RWPE1 (cell line): ENCODE data around the gene KYAT1.

Experiments
- CTCF ChIA-PET: fragments of 350-600 bp; sonication (Branson Sonifier 250); formaldehyde crosslinking; extraction: SDS; loops from one replicate; lab custom pipeline; 2021; lab: Yijun Ruan, JAX
- POLR2A ChIA-PET: fragments of 400-600 bp; formaldehyde crosslinking; extraction: SDS; loops from one replicate; lab custom pipeline; 2020; ENCODE audit warnings: antibody characterized with exemption; ENCODE audit not compliant: low non-redundant PET; lab: Yijun Ruan, JAX
- DNase-seq: peaks from one replicate; pipeline ENCODE4 v3.0.0; 2012; ENCODE audit warnings: low spot score
- H3K27ac ChIP-seq: fragments of 450-650 bp; 2 replicates; pipeline ENCODE4 v1.5.1; 2017
- CTCF ChIP-seq: fragments of 450-650 bp; conservative IDR thresholded peaks from 2 replicates; pipeline ENCODE4 v1.5.1; 2017; ENCODE audit warnings: low read depth, mild to moderate bottlenecking

Gene KYAT1

GRCh38 chr9:128786681-128787601, 94.8 kb downstream of the KYAT1 start, which contains the start of gene TBC1D13:
TSS of gene TBC1D13 (plus strand) at chr9:128787253. CDS start at chr9:128787354, 101 bp downstream.
- POLR2A ChIA-PET: no interaction called here
- CTCF ChIA-PET: interaction anchor here (0.6 to 0.7 kb wide), 4 partner anchors 19 to 88 kb away, joined by 3 to 5 read pairs (median 4); no protein-coding TSS in a partner anchor
- DNase-seq: peak; percentile 99

GRCh38 chr9:128785427-128785826, 96.3 kb downstream of the KYAT1 start:
- no peak for DNase-seq
- ChIA-PET POLR2A (no interaction called here), CTCF (interaction anchor here (0.6 kb wide), 1 partner anchor 83 kb away, joined by 3 read pairs; the partner anchor contains the start of gene PKN3)
- no peak for TF ChIP-seq CTCF
- H3K27ac ChIP-seq: no peak overlapping the region

More at GRCh38 chr9:128786681-128787601, 94.8 kb downstream of the KYAT1 start, which contains the start of gene TBC1D13:
- peak within 1 kb of the TSS; percentile 83 for H3K27ac ChIP-seq
- no peak for TF ChIP-seq CTCF
